ENCODE results near the gene RSPO4. TPM values are rescaled to one million over a fixed set of nuclear protein-coding genes. Genes with fewer than 3 reads are reported as not detected.

Gene RSPO4
- total and polyA plus RNA-seq, 2 experiments from 2014 or later = 2.8 to 4.5 TPM

DNA sequence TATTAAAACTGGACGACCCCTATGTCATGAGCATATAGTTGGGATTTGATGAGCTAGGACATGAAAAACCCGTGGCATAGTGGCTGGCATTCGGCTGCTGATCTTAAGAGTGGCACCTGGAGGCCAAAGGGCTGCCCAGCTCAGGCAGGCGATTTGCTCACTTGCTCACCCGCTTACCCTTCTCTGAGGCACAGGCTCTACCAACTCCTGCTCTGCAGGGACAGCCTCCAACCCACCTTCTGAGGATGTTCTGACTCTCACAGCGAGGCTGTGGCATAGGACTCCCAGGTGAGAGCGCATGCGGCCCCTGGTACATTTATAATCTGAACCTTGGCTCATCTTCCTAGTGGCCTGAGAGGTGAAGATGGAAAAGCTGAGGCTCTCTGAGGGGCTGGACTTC lies 995 bp downstream of the RSPO4 start (continued):
- TF ChIP-seq, protein P1, sequence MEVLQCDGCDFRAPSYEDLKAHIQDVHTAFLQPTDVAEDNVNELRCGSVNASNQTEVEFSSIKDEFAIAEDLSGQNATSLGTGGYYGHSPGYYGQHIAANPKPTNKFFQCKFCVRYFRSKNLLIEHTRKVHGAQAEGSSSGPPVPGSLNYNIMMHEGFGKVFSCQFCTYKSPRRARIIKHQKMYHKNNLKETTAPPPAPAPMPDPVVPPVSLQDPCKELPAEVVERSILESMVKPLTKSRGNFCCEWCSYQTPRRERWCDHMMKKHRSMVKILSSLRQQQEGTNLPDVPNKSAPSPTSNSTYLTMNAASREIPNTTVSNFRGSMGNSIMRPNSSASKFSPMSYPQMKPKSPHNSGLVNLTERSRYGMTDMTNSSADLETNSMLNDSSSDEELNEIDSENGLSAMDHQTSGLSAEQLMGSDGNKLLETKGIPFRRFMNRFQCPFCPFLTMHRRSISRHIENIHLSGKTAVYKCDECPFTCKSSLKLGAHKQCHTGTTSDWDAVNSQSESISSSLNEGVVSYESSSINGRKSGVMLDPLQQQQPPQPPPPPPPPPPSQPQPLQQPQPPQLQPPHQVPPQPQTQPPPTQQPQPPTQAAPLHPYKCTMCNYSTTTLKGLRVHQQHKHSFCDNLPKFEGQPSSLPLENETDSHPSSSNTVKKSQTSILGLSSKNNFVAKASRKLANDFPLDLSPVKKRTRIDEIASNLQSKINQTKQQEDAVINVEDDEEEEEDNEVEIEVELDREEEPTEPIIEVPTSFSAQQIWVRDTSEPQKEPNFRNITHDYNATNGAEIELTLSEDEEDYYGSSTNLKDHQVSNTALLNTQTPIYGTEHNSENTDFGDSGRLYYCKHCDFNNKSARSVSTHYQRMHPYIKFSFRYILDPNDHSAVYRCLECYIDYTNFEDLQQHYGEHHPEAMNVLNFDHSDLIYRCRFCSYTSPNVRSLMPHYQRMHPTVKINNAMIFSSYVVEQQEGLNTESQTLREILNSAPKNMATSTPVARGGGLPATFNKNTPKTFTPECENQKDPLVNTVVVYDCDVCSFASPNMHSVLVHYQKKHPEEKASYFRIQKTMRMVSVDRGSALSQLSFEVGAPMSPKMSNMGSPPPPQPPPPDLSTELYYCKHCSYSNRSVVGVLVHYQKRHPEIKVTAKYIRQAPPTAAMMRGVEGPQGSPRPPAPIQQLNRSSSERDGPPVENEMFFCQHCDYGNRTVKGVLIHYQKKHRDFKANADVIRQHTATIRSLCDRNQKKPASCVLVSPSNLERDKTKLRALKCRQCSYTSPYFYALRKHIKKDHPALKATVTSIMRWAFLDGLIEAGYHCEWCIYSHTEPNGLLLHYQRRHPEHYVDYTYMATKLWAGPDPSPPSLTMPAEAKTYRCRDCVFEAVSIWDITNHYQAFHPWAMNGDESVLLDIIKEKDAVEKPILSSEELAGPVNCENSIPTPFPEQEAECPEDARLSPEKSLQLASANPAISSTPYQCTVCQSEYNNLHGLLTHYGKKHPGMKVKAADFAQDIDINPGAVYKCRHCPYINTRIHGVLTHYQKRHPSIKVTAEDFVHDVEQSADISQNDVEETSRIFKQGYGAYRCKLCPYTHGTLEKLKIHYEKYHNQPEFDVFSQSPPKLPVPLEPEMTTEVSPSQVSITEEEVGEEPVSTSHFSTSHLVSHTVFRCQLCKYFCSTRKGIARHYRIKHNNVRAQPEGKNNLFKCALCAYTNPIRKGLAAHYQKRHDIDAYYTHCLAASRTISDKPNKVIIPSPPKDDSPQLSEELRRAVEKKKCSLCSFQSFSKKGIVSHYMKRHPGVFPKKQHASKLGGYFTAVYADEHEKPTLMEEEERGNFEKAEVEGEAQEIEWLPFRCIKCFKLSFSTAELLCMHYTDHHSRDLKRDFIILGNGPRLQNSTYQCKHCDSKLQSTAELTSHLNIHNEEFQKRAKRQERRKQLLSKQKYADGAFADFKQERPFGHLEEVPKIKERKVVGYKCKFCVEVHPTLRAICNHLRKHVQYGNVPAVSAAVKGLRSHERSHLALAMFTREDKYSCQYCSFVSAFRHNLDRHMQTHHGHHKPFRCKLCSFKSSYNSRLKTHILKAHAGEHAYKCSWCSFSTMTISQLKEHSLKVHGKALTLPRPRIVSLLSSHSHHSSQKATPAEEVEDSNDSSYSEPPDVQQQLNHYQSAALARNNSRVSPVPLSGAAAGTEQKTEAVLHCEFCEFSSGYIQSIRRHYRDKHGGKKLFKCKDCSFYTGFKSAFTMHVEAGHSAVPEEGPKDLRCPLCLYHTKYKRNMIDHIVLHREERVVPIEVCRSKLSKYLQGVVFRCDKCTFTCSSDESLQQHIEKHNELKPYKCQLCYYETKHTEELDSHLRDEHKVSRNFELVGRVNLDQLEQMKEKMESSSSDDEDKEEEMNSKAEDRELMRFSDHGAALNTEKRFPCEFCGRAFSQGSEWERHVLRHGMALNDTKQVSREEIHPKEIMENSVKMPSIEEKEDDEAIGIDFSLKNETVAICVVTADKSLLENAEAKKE (CRISPR knock-in tag; IDR thresholded peaks at IDR 0.05) = no peak
- TF ChIP-seq POLR2AphosphoS5 (IDR thresholded peaks at IDR 0.05; ENCODE audit: low read depth) (no peak), ZNF331 (CRISPR knock-in tag; IDR thresholded peaks at IDR 0.05; ENCODE audit: low read depth) (no peak)

DNA sequence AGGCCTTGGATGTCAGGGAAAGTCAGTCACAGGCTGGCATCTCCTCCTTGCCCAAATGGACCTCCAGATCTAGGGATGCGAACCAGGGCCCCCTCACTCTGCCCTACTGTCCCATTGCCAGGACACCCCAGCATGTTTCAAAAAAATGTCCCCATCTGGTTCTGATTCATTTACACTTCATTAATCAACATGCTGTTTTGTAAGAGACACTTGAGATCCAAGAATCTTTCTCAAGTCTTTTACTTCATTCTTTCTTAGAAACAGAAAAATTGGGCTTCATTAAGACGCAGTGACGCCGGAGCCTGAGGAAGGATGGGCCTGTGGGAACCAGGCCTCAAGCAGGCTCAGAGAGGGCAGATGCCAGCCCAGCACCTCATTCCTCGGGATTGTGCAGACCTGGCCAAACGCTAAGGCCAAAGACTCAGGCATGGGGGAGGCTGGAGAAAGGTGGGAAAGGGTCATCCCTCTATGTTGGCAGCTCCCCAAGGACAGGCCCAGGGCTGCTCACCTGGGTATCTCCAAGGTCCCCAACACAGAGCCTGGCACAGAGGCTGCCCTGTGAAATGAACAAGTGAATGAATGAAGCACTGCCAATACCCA lies 3.8 kb downstream of the RSPO4 start:
- Mint-ChIP-seq H3K27me3 (ENCODE audit: insufficient read depth, low read depth, poor library complexity) (peaks cover 21% of the 10 kb centered on the region), H3K27ac (no peak overlapping the region), H3K9me3 (no peaks in the 10 kb centered on the region; the same call in 2 of the 3 replicates), H3K4me1 (peaks cover 7% of the 10 kb centered on the region), H3K36me3 (ENCODE audit: low read depth) (no peaks in the 10 kb centered on the region; the same call in 2 of the 3 replicates), H3K4me3 (no peak overlapping the region)
- Histone ChIP-seq H3K27me3 (ENCODE audit: insufficient read depth) (peaks cover 27% of the 10 kb centered on the region), H3K4me3 (no peak overlapping the region), H3K79me2 (replicated peaks; ENCODE audit: insufficient read depth) (no peaks in the 10 kb centered on the region), H4K20me1 (replicated peaks; ENCODE audit: insufficient read depth) (no peaks in the 10 kb centered on the region), H3F3A (replicated peaks; ENCODE audit: low read depth) (no peaks in the 10 kb centered on the region), H3K4me2 (no peak overlapping the region), H3K27ac (ENCODE audit: low read depth) (no peak overlapping the region), H3K36me3 (ENCODE audit: insufficient read depth) (no peaks in the 10 kb centered on the region), H2AFZ (no peak overlapping the region), H3K9me2 (ENCODE audit: insufficient read depth) (no peaks in the 10 kb centered on the region), H3K4me1 (ENCODE audit: insufficient read depth) (peaks cover 7% of the 10 kb centered on the region)
- no peak for ATAC-seq
- DNase-seq (ENCODE audit: low spot score) = no peak
- no peak for TF ChIP-seq STAT1 (IDR thresholded peaks at IDR 0.05; ENCODE audit: unreplicated experiment)
- TF ChIP-seq ZNF114 (CRISPR knock-in tag; IDR thresholded peaks at IDR 0.05) = no peak
- TF ChIP-seq ZNF331 (CRISPR knock-in tag; IDR thresholded peaks at IDR 0.05; ENCODE audit: low read depth) = no peak
- TF ChIP-seq REST (IDR thresholded peaks at IDR 0.05; ENCODE audit: unreplicated experiment) = no peak
- TF ChIP-seq, protein P2, sequence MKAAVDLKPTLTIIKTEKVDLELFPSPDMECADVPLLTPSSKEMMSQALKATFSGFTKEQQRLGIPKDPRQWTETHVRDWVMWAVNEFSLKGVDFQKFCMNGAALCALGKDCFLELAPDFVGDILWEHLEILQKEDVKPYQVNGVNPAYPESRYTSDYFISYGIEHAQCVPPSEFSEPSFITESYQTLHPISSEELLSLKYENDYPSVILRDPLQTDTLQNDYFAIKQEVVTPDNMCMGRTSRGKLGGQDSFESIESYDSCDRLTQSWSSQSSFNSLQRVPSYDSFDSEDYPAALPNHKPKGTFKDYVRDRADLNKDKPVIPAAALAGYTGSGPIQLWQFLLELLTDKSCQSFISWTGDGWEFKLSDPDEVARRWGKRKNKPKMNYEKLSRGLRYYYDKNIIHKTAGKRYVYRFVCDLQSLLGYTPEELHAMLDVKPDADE (IDR thresholded peaks at IDR 0.05) = no peak
- no peak for TF ChIP-seq CREB1 (CRISPR knock-in tag; IDR thresholded peaks at IDR 0.05; ENCODE audit: low read depth)

Measured in GM23338 (cell line).